HG03442 (cell line): ENCODE measurements around the gene AGAP1.

Experiments
- ATAC-seq: cut with Tn5 transposase; IDR thresholded peaks from one replicate; pipeline ENCODE4 v1.9.1; 2021; ENCODE audit warnings: mild to moderate bottlenecking, moderate library complexity; ENCODE audit not compliant: unreplicated experiment

AGAP1 gene

DNA sequence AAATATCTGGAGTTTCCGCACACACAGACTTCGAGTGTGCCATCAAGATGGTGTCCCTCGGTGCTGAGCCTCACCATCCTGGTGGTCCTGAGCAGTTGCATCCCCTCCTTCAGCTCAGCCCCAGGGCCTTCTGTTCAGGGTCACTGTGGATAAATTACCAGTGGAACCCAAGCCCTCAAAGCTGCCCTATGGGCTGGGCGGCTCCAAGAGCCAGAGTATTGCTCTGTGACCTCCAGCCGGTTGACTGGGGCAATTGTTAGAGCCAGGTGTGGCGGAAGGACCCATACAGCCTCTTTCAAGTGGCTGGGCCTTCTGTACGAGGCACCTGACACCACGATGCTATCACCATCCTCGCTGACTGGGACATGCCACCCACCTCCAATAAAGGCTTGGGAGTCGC is 458.9 kb downstream of the AGAP1 start:
- ATAC-seq, result no peak

GRCh38 chr2:235954281-235954680 is 460.4 kb downstream of the AGAP1 start:
- ATAC-seq, result no peak

DNA sequence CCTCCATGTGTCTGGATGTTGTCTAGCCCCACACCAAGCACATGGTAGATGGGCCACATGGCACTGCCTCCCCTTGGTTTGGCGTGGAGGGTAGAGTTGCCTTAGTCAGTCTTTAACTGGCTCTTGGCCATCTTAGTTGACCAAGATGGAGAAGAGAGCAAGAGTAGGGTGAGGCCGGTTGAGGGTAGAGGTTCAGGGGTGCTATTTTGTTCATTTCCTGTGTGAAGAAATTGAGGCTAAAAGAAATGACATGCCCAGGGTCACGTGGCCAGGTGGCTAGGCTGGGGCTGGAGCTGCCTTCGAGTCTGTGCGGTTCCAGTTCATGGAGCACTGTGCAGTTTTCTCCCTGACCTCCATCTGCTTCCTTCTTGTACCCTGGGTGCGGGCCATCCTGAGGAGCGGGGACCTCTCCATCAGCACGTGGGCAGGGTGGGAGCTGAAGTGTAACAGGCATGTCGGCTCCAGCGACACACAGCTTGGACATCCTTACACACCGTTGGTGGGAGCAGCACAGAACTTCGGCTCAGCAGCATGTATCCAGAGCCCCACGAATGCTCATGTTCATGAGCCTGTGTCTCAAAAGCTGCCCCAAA is 461.1 kb downstream of the AGAP1 start:
- ATAC-seq, result no peak

DNA sequence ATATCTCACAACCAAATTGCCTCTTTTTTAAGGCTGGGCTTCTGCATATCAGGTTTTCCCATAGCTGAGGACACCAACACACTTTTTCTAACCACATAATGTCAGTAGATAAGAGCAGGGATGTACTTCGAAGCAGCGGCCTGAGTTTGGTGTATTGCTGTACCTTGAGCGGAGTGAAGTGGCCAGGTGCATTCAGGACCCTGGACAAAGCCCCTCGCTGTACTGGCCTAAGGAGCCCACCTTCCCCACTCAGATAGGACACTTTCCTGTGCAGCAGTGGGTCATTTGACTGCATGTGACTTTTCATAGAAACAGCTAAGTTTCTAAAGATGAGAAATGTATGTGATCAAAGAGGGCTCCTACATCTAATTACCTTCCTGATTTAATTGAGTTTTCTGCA is 461.8 kb downstream of the AGAP1 start:
- ATAC-seq, result no peak

GRCh38 chr2:235956281-235956970 is 462.6 kb downstream of the AGAP1 start:
- no peak for ATAC-seq

GRCh38 chr2:235957251-235957650 is 463.4 kb downstream of the AGAP1 start:
- no peak for ATAC-seq

- no peak for ATAC-seq
These were observed 464.5 kb downstream of the AGAP1 start for GRCh38 chr2:235958221-235958930.

DNA sequence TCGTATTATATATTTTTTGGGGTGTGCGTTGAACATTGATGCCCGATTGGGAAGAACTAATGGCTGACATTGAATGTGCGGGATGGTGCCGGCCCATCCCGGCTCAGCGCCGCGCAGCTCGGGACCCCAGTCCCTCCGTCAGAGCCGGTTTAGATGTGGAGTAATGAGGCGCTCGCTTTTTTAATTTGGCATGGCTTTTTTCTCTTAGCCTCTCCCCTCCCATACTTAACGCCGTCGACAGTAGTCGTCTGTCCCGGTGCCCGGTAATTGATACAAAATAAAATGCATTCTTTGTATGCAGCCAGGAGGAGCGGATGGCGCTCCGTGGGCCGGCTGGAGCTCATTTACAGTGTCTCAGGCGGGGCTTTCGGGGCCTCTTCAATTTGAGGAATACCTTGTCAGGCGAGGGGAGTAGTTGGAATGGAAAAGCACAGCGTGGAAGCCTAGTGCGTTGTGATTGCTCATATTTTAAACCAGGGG is 465.1 kb downstream of the AGAP1 start:
- ATAC-seq, result no peak

DNA sequence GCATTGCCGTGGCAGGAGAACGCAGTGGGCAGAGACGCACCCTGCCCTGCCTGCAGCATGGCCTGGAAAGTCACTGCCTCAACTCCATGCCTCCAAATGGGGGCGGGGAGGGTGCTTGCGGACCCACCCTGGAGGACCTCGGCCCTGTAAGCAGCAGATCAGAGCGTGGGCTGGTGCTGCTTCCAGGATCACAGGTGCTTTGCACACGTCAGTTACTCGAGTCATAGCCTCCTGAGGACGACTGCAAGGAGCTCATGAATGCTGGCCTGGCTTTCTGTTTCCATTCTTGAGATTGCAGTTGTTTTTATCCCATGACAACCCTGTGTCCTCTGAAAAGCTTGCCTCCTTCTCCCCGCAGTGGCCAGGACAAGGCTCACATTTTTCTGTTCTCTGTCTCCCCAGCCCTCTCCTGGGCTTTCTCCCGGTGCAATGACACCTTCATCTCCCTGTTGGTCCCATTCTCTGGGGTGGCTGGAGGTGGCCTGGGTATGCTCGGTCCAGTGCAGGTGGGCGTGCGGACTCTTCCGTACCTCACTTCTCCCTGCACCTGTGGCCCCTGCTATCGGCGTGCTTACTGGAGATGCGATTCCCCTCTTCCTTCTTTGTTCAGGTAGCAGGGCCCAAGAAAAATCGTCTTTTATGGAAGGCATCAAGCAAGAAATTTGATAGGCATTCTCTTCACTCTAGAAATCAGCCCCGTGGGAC is 466.3 kb downstream of the AGAP1 start:
- ATAC-seq, result no peak

- no peak for ATAC-seq
These were observed 467.1 kb downstream of the AGAP1 start for GRCh38 chr2:235960716-235961640.

DNA sequence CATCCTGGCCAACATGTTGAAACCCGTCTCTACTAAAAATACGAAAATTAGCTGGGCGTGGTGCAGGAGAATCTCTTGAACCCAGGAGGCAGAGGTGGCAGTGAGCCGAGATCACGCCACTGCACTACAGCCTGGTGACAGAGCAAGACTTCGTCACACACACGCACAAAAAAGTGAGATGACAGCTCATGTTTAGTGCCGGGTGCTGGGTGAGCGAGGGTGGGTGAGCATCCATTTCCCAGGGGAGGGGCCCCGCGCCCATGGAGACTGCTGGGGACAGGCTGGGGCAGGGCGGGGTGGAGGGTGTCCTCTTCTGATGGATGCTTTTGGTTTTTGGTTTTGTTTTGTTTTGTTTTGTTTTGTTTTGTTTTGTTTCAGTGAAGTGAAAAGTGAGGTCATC is 467.9 kb downstream of the AGAP1 start:
- no peak for ATAC-seq

DNA sequence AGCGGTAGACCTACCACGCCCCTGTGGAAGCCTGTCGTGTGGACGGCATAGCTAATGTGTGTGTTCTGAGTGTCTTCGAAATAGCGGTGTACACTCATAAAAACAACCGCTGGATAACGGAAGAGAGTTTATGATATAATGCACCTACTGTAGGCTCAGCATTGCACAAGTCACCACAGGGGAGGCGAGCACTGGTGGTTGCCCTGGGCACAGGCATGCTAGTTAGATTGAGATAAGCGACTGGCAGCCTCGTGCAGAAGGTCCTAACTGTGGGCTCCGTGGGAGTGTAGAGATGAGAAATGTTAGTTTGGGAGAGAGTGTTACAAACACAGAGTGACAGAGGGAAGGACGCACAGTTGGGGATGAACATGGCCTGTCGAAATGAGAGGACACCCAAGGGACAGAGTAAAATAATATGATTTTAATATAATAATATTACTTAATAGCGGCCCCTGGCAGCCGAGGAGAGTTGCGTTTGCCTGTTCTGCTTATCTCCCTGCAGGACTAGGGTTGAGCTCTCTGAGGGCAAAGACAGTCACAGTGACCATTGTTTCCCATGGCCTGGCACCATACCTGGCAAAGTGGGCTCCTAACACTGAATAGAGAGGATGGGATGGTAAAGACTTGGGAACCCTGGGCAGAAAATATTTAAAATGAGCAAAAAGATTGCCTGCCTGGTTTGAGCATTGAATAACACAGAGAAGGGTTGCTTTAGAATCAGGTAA is 470.2 kb downstream of the AGAP1 start:
- no peak for ATAC-seq

DNA sequence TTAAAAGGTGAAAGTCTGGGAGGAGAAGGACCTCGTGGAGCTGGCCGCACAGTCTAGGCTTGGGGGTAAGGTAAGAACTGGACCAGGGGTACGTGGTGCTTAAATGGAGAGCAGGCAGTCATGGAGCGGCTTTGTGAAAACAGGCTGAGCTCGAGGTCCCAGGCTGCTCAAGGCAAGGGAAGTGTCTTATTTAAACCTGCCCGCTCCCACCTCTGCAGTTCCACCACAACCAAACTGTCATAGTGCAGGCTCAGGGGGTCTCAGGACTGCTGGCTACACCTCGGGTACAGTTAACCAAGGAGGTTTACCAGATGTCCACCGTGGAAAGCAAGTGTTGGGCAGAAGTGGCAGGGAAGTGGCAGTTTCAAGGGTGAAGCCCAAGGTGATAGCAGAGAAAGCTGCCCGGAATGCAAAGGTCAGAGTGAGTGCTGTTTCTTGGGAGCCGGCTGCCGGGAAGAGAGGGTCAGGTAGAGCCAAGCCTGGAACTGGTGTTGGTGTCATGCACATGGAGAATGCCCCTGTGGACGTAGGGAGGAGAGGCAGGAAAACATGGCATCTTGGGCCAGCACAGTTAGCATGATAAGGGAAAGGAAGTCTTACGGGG is 471.0 kb downstream of the AGAP1 start:
- no peak for ATAC-seq

DNA sequence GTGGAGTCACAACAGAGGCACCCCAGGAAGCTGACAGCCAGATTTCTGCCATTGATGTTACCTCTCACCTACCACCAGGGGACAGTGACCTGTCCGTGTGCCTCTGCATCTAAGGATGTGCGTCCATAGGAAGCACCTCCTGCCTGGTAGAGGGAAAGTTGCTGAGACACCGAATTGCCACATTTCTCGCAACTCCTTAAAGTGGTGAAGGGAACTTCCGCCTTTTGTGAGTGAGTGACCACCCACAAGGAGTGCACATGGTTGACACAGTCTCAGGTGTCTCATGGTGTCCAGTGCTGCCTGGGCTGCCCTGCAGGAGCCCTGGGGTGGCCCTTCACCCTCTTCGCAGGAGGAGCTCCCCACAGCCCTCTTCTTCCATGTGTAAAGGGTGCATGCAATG is 472.6 kb downstream of the AGAP1 start:
- ATAC-seq, result no peak

DNA sequence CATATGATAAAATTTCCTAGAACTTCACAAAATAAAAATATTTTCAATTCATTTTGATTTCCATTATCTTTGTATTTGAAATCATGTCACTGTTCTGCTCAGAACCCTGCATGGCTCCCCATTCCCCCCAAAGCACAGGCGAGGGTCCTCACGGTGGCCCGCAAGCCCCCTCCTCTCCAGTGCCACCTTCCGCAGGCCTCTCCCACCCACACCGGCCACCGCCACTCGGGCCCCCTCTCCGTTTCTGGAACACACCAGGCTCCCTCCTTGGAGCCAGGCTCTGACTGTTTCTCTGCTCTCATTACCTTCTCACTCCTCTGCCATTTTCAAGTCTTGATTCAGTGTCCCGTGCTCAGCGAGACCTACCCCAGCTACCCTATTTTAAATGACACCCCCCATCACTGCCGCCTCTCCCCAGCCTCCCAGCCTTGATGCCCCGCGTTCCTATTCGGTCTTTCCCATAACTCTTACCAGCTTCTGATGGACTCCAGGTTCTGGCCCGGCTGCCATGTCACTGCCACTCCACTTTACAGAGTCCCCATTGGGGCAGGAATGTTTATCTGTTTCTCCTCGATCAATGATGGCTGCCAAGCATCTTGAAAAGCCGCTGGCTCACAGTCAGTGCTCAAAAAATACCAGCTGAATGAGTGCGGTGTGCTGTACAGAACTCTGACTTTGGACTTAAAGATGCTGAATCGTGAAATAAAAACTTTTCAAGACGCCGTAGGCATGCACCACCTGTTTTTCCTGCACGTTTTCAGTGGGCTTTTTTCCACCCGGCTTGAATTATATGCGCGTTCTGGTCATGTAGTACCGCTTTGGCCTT is 473.3 kb downstream of the AGAP1 start:
- ATAC-seq, result no peak

DNA sequence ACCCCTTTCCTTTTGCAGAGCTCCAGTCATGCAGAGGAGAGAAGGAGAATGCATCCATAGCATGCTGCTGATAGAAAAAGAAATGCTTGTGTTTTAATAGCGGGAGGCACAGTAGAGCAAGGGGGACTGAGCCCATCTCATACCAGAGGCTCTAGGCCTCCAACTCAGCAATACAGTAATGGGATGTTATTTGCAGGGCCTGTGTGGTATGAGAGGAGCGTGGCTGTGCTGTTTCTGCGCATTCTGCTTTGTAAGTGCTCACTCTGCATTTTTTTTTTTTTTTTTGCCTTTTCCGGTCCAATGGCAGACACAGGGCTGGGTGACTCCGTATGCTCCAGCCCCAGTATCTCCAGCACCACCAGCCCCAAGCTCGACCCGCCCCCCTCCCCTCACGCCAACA is 474.3 kb downstream of the AGAP1 start:
- ATAC-seq, result no peak

- no peak for ATAC-seq
These were observed 474.9 kb downstream of the AGAP1 start for GRCh38 chr2:235968616-235969324.
